HCT116 (cell line): ENCODE data around the gene MRPL58. TPM values are rescaled to one million over a fixed set of nuclear protein-coding genes. Genes with fewer than 3 reads are reported as not detected.

Source experiments
- ATAC-seq: fragments of 200-7000 bp; cut with Tn5 transposase; 2 replicates; pipeline ENCODE4 v1.9.1; 2020; ENCODE audit warnings: mild to moderate bottlenecking, moderate library complexity
- BruUV-seq: library from RNA; stranded (reverse); fragments of 400-500 nt; replicated peaks from 2 replicates; lab custom pipeline; 2021; lab: Mats Ljungman, UMichigan
- CTCF ChIA-PET: fragments of 300-600 bp; sonication (Branson Sonifier 250); formaldehyde crosslinking; loops from one replicate; lab custom pipeline; 2021; ENCODE audit warnings: antibody characterized with exemption; lab: Charles Lee
- POLR2A ChIA-PET: fragments of 300-600, 350-600 bp; sonication (Branson Sonifier 250); formaldehyde crosslinking; loops from one replicate; lab custom pipeline; 2021; ENCODE audit warnings: antibody characterized with exemption; lab: Charles Lee
- RAD21 ChIA-PET, 2 experiments: fragments of 300-600 bp; sonication (Branson Sonifier 250); formaldehyde crosslinking; loops; one replicate each; lab custom pipeline; 2023; ENCODE audit warnings: low total read pairs in 2 of 2; ENCODE audit not compliant: uncharacterized antibody in 2 of 2, unreplicated experiment in 2 of 2, low non-redundant PET in 1 of 2; lab: Charles Lee
- DNase-seq: peaks from one replicate; pipeline ENCODE4 v3.0.0-alpha.2; 2010; ENCODE audit warnings: low read depth, low spot score
- H2AFZ ChIP-seq: fragments of 200-600 bp; shearing (Covaris generic), sonication (generic); 2 replicates; pipeline ENCODE4 v1.6.1; 2017; ENCODE audit warnings: low read depth, mixed run types, mixed read lengths, antibody characterized with exemption, low read length; ENCODE audit not compliant: poor library complexity, severe bottlenecking
- H3K27ac ChIP-seq: 2 replicates; pipeline ENCODE4 v1.5.1; 2012; ENCODE audit warnings: low read depth, low read length
- H3K27me3 ChIP-seq: fragments of 200-600 bp; sonication (generic); 2 replicates; pipeline ENCODE4 v1.6.1; 2016; ENCODE audit warnings: mixed run types, low read length, mixed read lengths; ENCODE audit not compliant: insufficient read depth
- H3K36me3 ChIP-seq, 2 experiments: fragments of 200-500 bp in 1 of 2; fragments of 200-600 bp in 1 of 2; sonication (Bioruptor generic) in 1 of 2; sonication (generic) in 1 of 2; 2 replicates each; pipeline versions ENCODE4 v1.5.1 to v1.6.1; 2014 to 2016; ENCODE audit warnings: low read length in 2 of 2, inconsistent platforms in 1 of 2, mixed read lengths in 1 of 2, mixed run types in 1 of 2; ENCODE audit not compliant: insufficient read depth in 2 of 2, control insufficient read depth in 1 of 2
- H3K4me1 ChIP-seq, 2 experiments: fragments of 200-600 bp in 1 of 2; sonication (generic) in 1 of 2; 2 replicates each; pipeline versions ENCODE4 v1.5.1 to v1.6.1; 2012 to 2017; ENCODE audit warnings: low read length in 2 of 2, inconsistent platforms in 1 of 2, mild to moderate bottlenecking in 1 of 2, mixed read lengths in 1 of 2, mixed run types in 1 of 2, moderate library complexity in 1 of 2; ENCODE audit not compliant: insufficient read depth in 2 of 2, control insufficient read depth in 1 of 2
- H3K4me2 ChIP-seq: fragments of 200-600 bp; sonication (generic); 2 replicates; pipeline ENCODE4 v1.6.1; 2017; ENCODE audit warnings: mixed run types, low read length, mixed read lengths
- H3K4me3 ChIP-seq, 2 experiments: fragments of 200-600 bp in 1 of 2; sonication (generic) in 1 of 2; replicated peaks in 1 of 2; 2 replicates each; pipeline ENCODE4 v1.5.1; 2011 to 2016; ENCODE audit warnings: low read length in 2 of 2, control low read depth in 1 of 2, low read depth in 1 of 2, mild to moderate bottlenecking in 1 of 2, mixed read lengths in 1 of 2, mixed run types in 1 of 2
- H3K79me2 ChIP-seq: fragments of 200-600 bp; sonication (generic); 2 replicates; pipeline ENCODE4 v1.6.1; 2017; ENCODE audit warnings: mild to moderate bottlenecking, mixed run types, low read length, moderate library complexity, mixed read lengths; ENCODE audit not compliant: insufficient read depth
- H3K9ac ChIP-seq: fragments of 200-600 bp; sonication (generic); 2 replicates; pipeline ENCODE4 v1.6.1; 2016; ENCODE audit warnings: low read length, mixed read lengths
- H3K9me2 ChIP-seq: fragments of 200-600 bp; sonication (generic), shearing (Covaris generic); 2 replicates; pipeline ENCODE4 v1.6.1; 2017; ENCODE audit warnings: mixed run types, mild to moderate bottlenecking, moderate library complexity; ENCODE audit not compliant: insufficient read depth
- H3K9me3 ChIP-seq, 2 experiments: fragments of 200-500 bp in 1 of 2; fragments of 200-600 bp in 1 of 2; sonication (Bioruptor generic) in 1 of 2; sonication (generic) in 1 of 2; 2 replicates each; pipeline ENCODE4 v1.6.1; 2014 to 2017; ENCODE audit warnings: low read length in 2 of 2, mixed read lengths in 2 of 2, inconsistent platforms in 1 of 2, low read depth in 1 of 2, mild to moderate bottlenecking in 1 of 2, mixed run types in 1 of 2, moderate library complexity in 1 of 2; ENCODE audit not compliant: control insufficient read depth in 1 of 2, insufficient read depth in 1 of 2
- H4K20me1 ChIP-seq: fragments of 200-600 bp; sonication (generic), shearing (Covaris generic); 2 replicates; pipeline ENCODE4 v1.6.1; 2017; ENCODE audit warnings: mixed run types, mild to moderate bottlenecking, moderate library complexity; ENCODE audit not compliant: insufficient read depth
- CEBPB ChIP-seq: IDR thresholded peaks from 2 replicates; pipeline ENCODE4 v1.6.1; 2012; ENCODE audit warnings: low read depth
- EZH2phosphoT487 ChIP-seq: fragments of 200-600 bp; IDR thresholded peaks from 2 replicates; pipeline ENCODE4 v1.6.1; 2018; ENCODE audit warnings: antibody characterized with exemption, borderline replicate concordance
- FOSL1 ChIP-seq: IDR thresholded peaks from 2 replicates; pipeline ENCODE4 v1.6.1; 2012; ENCODE audit warnings: low read depth
- POLR2A ChIP-seq: IDR thresholded peaks from 2 replicates; pipeline ENCODE4 v1.7.0; 2011; ENCODE audit warnings: borderline replicate concordance; ENCODE audit not compliant: insufficient read depth, insufficient read length; ENCODE audit errors: extremely low read depth
- SP1 ChIP-seq: IDR thresholded peaks from 2 replicates; pipeline ENCODE4 v1.6.1; 2012; ENCODE audit warnings: low read depth
- intact Hi-C: fragments of 100-400 bp; cut with micrococcal nuclease; formaldehyde crosslinking; loops from 2 replicates; pipeline ENCODE4 v1.10.0; 2022
- total RNA-seq: library from RNA; stranded (reverse); gene quantifications from one replicate; pipeline ENCODE4 v1.2.1, GENCODE V29; 2021; ENCODE audit not compliant: unreplicated experiment
- TF ChIP-seq, protein P1 (sequence below): IDR thresholded peaks from 2 replicates; pipeline ENCODE4 v1.6.1; 2011; ENCODE audit warnings: mild to moderate bottlenecking, low read length, moderate library complexity; ENCODE audit not compliant: insufficient replicate concordance; ENCODE audit errors: extremely low read depth

The MRPL58 gene
- total RNA-seq, 1 experiment from 2014 or later: 80.5 TPM

GRCh38 chr17:74981318-74981978 lies 31.0 kb upstream of the MRPL58 start:
- POLR2A ChIA-PET: no interaction called here
- intact Hi-C loops: no loop called here
- H3K4me3 ChIP-seq: peak overlapping the region; percentile 57 to 78

More at GRCh38 chr17:74981318-74981978, 31.0 kb upstream of the MRPL58 start:
- H3K9me3 ChIP-seq: no peaks in the 10 kb centered on the region
- peaks cover 9 to 25% of the 10 kb centered on the region in 2 experiments for H3K4me1 ChIP-seq
- ChIA-PET CTCF (no interaction called here), RAD21 (no interaction called here)
- ATAC-seq (no peak; the same call in 1 of the 2 replicates), DNase-seq (no peak)
- H3K4me2 ChIP-seq: peak overlapping the region; percentile 93
- peak overlapping the region; percentile 78 for H3K9ac ChIP-seq
- no peaks in the 10 kb centered on the region for H3K9me2 ChIP-seq
- no peak overlapping the region for H2AFZ ChIP-seq
- TSS peak; percentile 96 for BruUV-seq
- no peak for TF ChIP-seq EZH2phosphoT487
- TF ChIP-seq, protein P1, sequence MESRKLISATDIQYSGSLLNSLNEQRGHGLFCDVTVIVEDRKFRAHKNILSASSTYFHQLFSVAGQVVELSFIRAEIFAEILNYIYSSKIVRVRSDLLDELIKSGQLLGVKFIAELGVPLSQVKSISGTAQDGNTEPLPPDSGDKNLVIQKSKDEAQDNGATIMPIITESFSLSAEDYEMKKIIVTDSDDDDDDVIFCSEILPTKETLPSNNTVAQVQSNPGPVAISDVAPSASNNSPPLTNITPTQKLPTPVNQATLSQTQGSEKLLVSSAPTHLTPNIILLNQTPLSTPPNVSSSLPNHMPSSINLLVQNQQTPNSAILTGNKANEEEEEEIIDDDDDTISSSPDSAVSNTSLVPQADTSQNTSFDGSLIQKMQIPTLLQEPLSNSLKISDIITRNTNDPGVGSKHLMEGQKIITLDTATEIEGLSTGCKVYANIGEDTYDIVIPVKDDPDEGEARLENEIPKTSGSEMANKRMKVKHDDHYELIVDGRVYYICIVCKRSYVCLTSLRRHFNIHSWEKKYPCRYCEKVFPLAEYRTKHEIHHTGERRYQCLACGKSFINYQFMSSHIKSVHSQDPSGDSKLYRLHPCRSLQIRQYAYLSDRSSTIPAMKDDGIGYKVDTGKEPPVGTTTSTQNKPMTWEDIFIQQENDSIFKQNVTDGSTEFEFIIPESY: no peak
- no peak for TF ChIP-seq CEBPB
- TF ChIP-seq FOSL1: no peak
- TF ChIP-seq POLR2A: no peak
- TF ChIP-seq SP1: no peak
- no peaks in the 10 kb centered on the region for H3K27me3 ChIP-seq
- H4K20me1 ChIP-seq: no peaks in the 10 kb centered on the region
- no peaks in the 10 kb centered on the region for H3K36me3 ChIP-seq
- H3K27ac ChIP-seq: peak overlapping the region; percentile 76
- H3K79me2 ChIP-seq: no peaks in the 10 kb centered on the region
